NB4 (cell line): Measurements from ENCODE around the gene SLFN14.

Source experiments
- DNase-seq: peaks from one replicate; pipeline ENCODE4 v3.0.0; 2010; ENCODE audit warnings: low read depth
- H3K4me3 ChIP-seq: one replicate; pipeline ENCODE4 v1.5.1; 2011; ENCODE audit warnings: mild to moderate bottlenecking, low read depth, low read length, moderate library complexity
- CTCF ChIP-seq: IDR thresholded peaks from one replicate; pipeline ENCODE4 v1.5.1; 2012; ENCODE audit warnings: low read depth, low read length
- MAX ChIP-seq: IDR thresholded peaks from 2 replicates; pipeline ENCODE4 v1.6.1; 2011; ENCODE audit warnings: low read depth, low read length
- MYC ChIP-seq: IDR thresholded peaks from 2 replicates; pipeline ENCODE4 v1.6.1; 2011; ENCODE audit warnings: low read depth, low read length
- POLR2A ChIP-seq: IDR thresholded peaks from 2 replicates; pipeline ENCODE4 v1.6.1; 2011; ENCODE audit warnings: mild to moderate bottlenecking; ENCODE audit not compliant: insufficient read length; ENCODE audit errors: extremely low read depth

Gene SLFN14

GRCh38 chr17:35515027-35515426 lies 45.6 kb downstream of the SLFN14 start:
- no peak for DNase-seq
- TF ChIP-seq MAX (no peak), MYC (no peak), POLR2A (no peak), CTCF (no peak)
- no peak overlapping the region for H3K4me3 ChIP-seq

GRCh38 chr17:35514564-35514963 lies 46.1 kb downstream of the SLFN14 start:
- TF ChIP-seq MYC (no peak), POLR2A (no peak), MAX (no peak), CTCF (no peak)
- no peak for DNase-seq
- H3K4me3 ChIP-seq, result no peak overlapping the region
